ENCODE measurements around the gene CPEB2.

GRCh38 chr4:14958436-14958835 lies 43.8 kb upstream of the CPEB2 start:
- no peak for TF ChIP-seq PRDM15 (CRISPR knock-in tag; IDR thresholded peaks at IDR 0.05)
- TF ChIP-seq STAT6 (CRISPR knock-in tag; conservative IDR thresholded peaks at IDR 0.05; ENCODE audit: low read depth), result no peak
- no peak for TF ChIP-seq CTCF (IDR thresholded peaks at IDR 0.05)
- no peak for TF ChIP-seq ATF2 (CRISPR knock-in tag; IDR thresholded peaks at IDR 0.05; ENCODE audit: borderline replicate concordance, low read depth)
- TF ChIP-seq, protein P1, sequence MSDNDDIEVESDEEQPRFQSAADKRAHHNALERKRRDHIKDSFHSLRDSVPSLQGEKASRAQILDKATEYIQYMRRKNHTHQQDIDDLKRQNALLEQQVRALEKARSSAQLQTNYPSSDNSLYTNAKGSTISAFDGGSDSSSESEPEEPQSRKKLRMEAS (CRISPR knock-in tag; IDR thresholded peaks at IDR 0.05), result no peak
- TF ChIP-seq NFYB (CRISPR knock-in tag; conservative IDR thresholded peaks at IDR 0.05; ENCODE audit: low read depth), result no peak
- TF ChIP-seq RELA (CRISPR knock-in tag; IDR thresholded peaks at IDR 0.05; ENCODE audit: borderline replicate concordance), result no peak
- TF ChIP-seq, protein P2, sequence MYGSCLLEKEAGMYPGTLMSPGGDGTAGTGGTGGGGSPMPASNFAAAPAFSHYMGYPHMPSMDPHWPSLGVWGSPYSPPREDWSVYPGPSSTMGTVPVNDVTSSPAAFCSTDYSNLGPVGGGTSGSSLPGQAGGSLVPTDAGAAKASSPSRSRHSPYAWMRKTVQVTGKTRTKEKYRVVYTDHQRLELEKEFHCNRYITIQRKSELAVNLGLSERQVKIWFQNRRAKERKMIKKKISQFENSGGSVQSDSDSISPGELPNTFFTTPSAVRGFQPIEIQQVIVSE (CRISPR knock-in tag; IDR thresholded peaks at IDR 0.05; ENCODE audit: borderline replicate concordance), result no peak
- TF ChIP-seq ZNF121 (CRISPR knock-in tag; IDR thresholded peaks at IDR 0.05), result no peak
